GM12892 (cell line): ENCODE measurements around the gene ESAM.

Experiments
- POLR2A ChIP-seq: IDR thresholded peaks from 2 replicates; pipeline ENCODE4 v1.6.1; 2011; ENCODE audit warnings: low read depth, low read length, control low read depth
- POLR2AphosphoS5 ChIP-seq: IDR thresholded peaks from 2 replicates; pipeline ENCODE4 v1.6.1; 2011; ENCODE audit warnings: low read depth, low read length, control low read depth
- TAF1 ChIP-seq: IDR thresholded peaks from 2 replicates; pipeline ENCODE4 v1.6.1; 2011; ENCODE audit warnings: low read depth, mild to moderate bottlenecking, control low read depth, low read length, borderline replicate concordance

- TF ChIP-seq POLR2AphosphoS5 (no peak), TAF1 (no peak), POLR2A (no peak)
Observed at GRCh38 chr11:124807201-124807600, 45.1 kb upstream of the ESAM start.
